CD14-positive monocyte (primary cell): ENCODE data around the gene LENG9. TPM values are rescaled to one million over a fixed set of nuclear protein-coding genes. Genes with fewer than 3 reads are reported as not detected.

Experiments
- DNase-seq, 3 donors: peaks; one replicate each; pipeline ENCODE4 v3.0.0-alpha.2; 2011 to 2022
- H2AFZ ChIP-seq: 2 replicates; pipeline ENCODE4 v1.6.0; 2012; ENCODE audit warnings: mild to moderate bottlenecking, low read depth, low read length, inconsistent platforms; ENCODE audit not compliant: insufficient read depth, poor library complexity, severe bottlenecking
- H3K27ac ChIP-seq, 2 donors: 1 replicate in 1 of 2; 2 replicates in 1 of 2; pipeline ENCODE4 v1.5.1; 2012 to 2013; ENCODE audit warnings: low read length in 2 of 2, control low read depth in 1 of 2, inconsistent platforms in 1 of 2, low read depth in 1 of 2, mild to moderate bottlenecking in 1 of 2
- H3K27me3 ChIP-seq, 2 donors: one replicate each; pipeline versions ENCODE4 v1.6.0 to v1.6.1; 2011 to 2013; ENCODE audit warnings: low read length in 2 of 2; ENCODE audit not compliant: control insufficient read depth in 2 of 2, insufficient read depth in 2 of 2
- H3K36me3 ChIP-seq, 2 donors: replicated peaks in 1 of 2; 1 replicate in 1 of 2; 2 replicates in 1 of 2; pipeline versions ENCODE4 v1.5.1 to v1.6.1; 2012 to 2013; ENCODE audit warnings: low read length in 2 of 2, control low read depth in 1 of 2, inconsistent platforms in 1 of 2, mild to moderate bottlenecking in 1 of 2; ENCODE audit not compliant: insufficient read depth in 2 of 2, control insufficient read depth in 1 of 2
- H3K4me1 ChIP-seq, 2 donors: 1 replicate in 1 of 2; 2 replicates in 1 of 2; pipeline versions ENCODE4 v1.5.1 to v1.6.1; 2012 to 2013; ENCODE audit warnings: low read length in 2 of 2, control low read depth in 1 of 2, inconsistent platforms in 1 of 2, mild to moderate bottlenecking in 1 of 2, moderate library complexity in 1 of 2; ENCODE audit not compliant: insufficient read depth in 2 of 2, control insufficient read depth in 1 of 2
- H3K4me2 ChIP-seq: replicated peaks from 2 replicates; pipeline ENCODE3; 2012; ENCODE audit warnings: low read length, moderate library complexity, mild to moderate bottlenecking; ENCODE audit not compliant: poor library complexity, severe bottlenecking; ENCODE audit errors: extremely low read depth
- H3K4me3 ChIP-seq, 3 experiments: fragments of 200-600 bp in 1 of 3; sonication (generic) in 1 of 3; replicated peaks in 1 of 3; 1 replicate in 2 of 3; 2 replicates in 1 of 3; pipeline ENCODE4 v1.5.1; 2011 to 2013; ENCODE audit warnings: low read length in 3 of 3, mild to moderate bottlenecking in 3 of 3, control low read depth in 2 of 3, low read depth in 2 of 3, inconsistent platforms in 1 of 3, moderate library complexity in 1 of 3
- H3K79me2 ChIP-seq: 2 replicates; pipeline ENCODE4 v1.6.0; 2012; ENCODE audit warnings: mild to moderate bottlenecking, control low read depth, inconsistent platforms, low read length, moderate library complexity; ENCODE audit not compliant: insufficient read depth
- H3K9ac ChIP-seq: 2 replicates; pipeline ENCODE4 v1.6.0; 2017; ENCODE audit warnings: low read length, mild to moderate bottlenecking; ENCODE audit not compliant: insufficient read depth, poor library complexity, severe bottlenecking
- H3K9me3 ChIP-seq, 2 donors: replicated peaks in 1 of 2; 1 replicate in 1 of 2; 2 replicates in 1 of 2; pipeline versions ENCODE4 v1.5.1 to v1.6.1; 2012 to 2013; ENCODE audit warnings: low read length in 2 of 2, control low read depth in 1 of 2; ENCODE audit not compliant: control insufficient read depth in 1 of 2, insufficient read depth in 1 of 2
- H4K20me1 ChIP-seq: 2 replicates; pipeline ENCODE4 v1.6.0; 2012; ENCODE audit warnings: mild to moderate bottlenecking, low read length, control low read depth, moderate library complexity; ENCODE audit not compliant: insufficient read depth
- H3K27ac Mint-ChIP-seq, 7 donors: one replicate each; pipeline ENCODE4 v1.8.0; 2020; ENCODE audit warnings: mild to moderate bottlenecking in 7 of 7, mixed read lengths in 7 of 7, moderate library complexity in 6 of 7, inconsistent platforms in 2 of 7
- H3K27me3 Mint-ChIP-seq, 3 donors: one replicate each; pipeline ENCODE4 v1.8.0; 2021 to 2022; ENCODE audit warnings: low read depth in 3 of 3, mild to moderate bottlenecking in 3 of 3, mixed read lengths in 3 of 3, moderate library complexity in 3 of 3, inconsistent platforms in 1 of 3
- H3K36me3 Mint-ChIP-seq, 2 donors: one replicate each; pipeline ENCODE4 v1.8.0; 2020; ENCODE audit warnings: mixed read lengths in 2 of 2, inconsistent platforms in 1 of 2, mild to moderate bottlenecking in 1 of 2
- H3K4me1 Mint-ChIP-seq: one replicate; pipeline ENCODE4 v1.8.0; 2020; ENCODE audit warnings: mild to moderate bottlenecking, mixed read lengths
- H3K4me3 Mint-ChIP-seq, 2 donors: one replicate each; pipeline ENCODE4 v1.8.0; 2020; ENCODE audit warnings: mild to moderate bottlenecking in 2 of 2, mixed read lengths in 2 of 2, moderate library complexity in 1 of 2
- H3K9me3 Mint-ChIP-seq, 7 donors: one replicate each; pipeline ENCODE4 v1.8.0; 2020 to 2022; ENCODE audit warnings: mixed read lengths in 7 of 7, mild to moderate bottlenecking in 6 of 7, moderate library complexity in 6 of 7, inconsistent platforms in 2 of 7
- WGBS: methylation state at CpG from one replicate; pipeline ENCODE4 v1.1.5; 2013; ENCODE audit warnings: missing lambda C conversion rate; ENCODE audit not compliant: insufficient coverage; 5-methylcytosine and 5-hydroxymethylcytosine counted together
- intact Hi-C, 2 donors: fragments of 100-400 bp; cut with micrococcal nuclease; formaldehyde crosslinking; loops; one replicate each; pipeline versions ENCODE4 v1.15.0 to v1.15.1; 2023
- polyA plus RNA-seq, 3 donors: library from polyadenylated mRNA; depleted of rRNA in 1 of 3; unstranded in 2 of 3; stranded (reverse) in 1 of 3; fragments of 300-500 nt in 2 of 3; fragments of >200 nt in 1 of 3; fragmentation: Illumina TruSeq in 2 of 3; gene quantifications; 1 replicate in 2 of 3; 2 replicates in 1 of 3; pipeline ENCODE4 v1.2.3, GENCODE V29; 2012 to 2021
- TF ChIP-seq, protein P1 (sequence below): fragments of 200-600 bp; IDR thresholded peaks from one replicate; pipeline ENCODE4 v1.8.0; 2022; ENCODE audit warnings: antibody characterized with exemption, mild to moderate bottlenecking

LENG9 gene
- polyA plus RNA-seq, 3 donors = 0.15 to 2.0 TPM; not detected in 1

DNA sequence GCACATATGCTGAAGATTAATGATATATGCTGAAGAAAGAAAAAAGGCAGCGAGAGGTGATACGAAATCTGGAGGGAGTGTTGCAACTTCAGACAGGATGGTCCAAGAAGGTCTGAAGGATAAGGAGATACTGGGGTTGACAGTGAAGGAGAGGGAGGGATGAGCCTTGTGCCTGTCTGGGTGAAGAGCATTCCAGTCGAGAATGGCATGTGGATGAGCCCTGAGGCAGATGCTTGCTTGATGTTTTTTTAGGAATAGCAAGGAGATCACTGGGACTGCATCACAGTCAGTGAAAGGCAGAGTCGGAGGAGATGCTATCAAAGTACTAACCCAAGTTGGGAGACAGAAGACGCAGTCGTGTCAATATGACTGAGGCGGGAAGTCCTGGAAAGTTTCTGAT is 25.8 kb upstream of the LENG9 start:
- no peak for DNase-seq
- H3K27me3 Mint-ChIP-seq = peaks cover 88 to 94% (median 94%) of the 10 kb centered on the region in 3 donors
- no peaks in the 10 kb centered on the region for H4K20me1 ChIP-seq
- H3K4me3 ChIP-seq = no peak overlapping the region
- H3K4me1 ChIP-seq = no peaks in the 10 kb centered on the region
- peaks cover 0 to 2% of the 10 kb centered on the region in 2 donors for H3K36me3 Mint-ChIP-seq
- TF ChIP-seq, protein P1, sequence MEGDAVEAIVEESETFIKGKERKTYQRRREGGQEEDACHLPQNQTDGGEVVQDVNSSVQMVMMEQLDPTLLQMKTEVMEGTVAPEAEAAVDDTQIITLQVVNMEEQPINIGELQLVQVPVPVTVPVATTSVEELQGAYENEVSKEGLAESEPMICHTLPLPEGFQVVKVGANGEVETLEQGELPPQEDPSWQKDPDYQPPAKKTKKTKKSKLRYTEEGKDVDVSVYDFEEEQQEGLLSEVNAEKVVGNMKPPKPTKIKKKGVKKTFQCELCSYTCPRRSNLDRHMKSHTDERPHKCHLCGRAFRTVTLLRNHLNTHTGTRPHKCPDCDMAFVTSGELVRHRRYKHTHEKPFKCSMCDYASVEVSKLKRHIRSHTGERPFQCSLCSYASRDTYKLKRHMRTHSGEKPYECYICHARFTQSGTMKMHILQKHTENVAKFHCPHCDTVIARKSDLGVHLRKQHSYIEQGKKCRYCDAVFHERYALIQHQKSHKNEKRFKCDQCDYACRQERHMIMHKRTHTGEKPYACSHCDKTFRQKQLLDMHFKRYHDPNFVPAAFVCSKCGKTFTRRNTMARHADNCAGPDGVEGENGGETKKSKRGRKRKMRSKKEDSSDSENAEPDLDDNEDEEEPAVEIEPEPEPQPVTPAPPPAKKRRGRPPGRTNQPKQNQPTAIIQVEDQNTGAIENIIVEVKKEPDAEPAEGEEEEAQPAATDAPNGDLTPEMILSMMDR = no peak
- H3K9me3 Mint-ChIP-seq = peaks cover 0 to 18% (median 4%) of the 10 kb centered on the region in 7 donors
- intact Hi-C loops = loop anchor here in 1 of 2 donors (10.0 kb wide), 1 partner anchor 185 kb away; no protein-coding TSS in a partner anchor
- H3K79me2 ChIP-seq = no peaks in the 10 kb centered on the region
- peaks cover 0 to 2% of the 10 kb centered on the region in 2 donors for H3K9me3 ChIP-seq
- no peak overlapping the region for H3K4me2 ChIP-seq
- H3K27me3 ChIP-seq = peaks cover 49 to 94% of the 10 kb centered on the region in 2 donors
- H3K27ac ChIP-seq = no peak overlapping the region
- H3K9ac ChIP-seq = no peak overlapping the region
- H3K36me3 ChIP-seq = no peaks in the 10 kb centered on the region
- peak overlapping the region in 1 of 2 donors; percentile 68 for H3K4me3 Mint-ChIP-seq
- no peak overlapping the region for H2AFZ ChIP-seq
- 79% methylated on average over 4 of the region's 7 CpGs for WGBS
- no peaks in the 10 kb centered on the region for H3K4me1 Mint-ChIP-seq
- H3K27ac Mint-ChIP-seq = no peak overlapping the region

DNA sequence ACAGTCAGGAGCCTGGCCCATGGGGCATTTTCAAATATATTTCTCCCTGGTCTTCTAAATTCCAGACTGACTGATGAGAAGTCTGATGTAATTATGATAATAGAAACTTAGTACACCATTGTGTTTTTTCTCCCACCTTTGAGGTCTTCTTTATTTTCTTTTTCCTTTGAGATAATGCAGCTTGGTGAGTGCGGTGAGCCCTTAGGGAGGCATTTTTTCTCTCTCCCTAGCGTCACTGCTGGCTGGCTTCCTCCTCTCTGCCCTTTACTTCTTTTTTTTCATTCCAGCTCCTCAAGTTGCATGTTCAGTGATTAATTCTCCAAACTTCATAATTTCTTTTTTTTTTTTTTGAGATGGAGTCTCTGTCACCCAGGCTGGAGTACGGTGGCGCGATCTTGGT is 22.3 kb upstream of the LENG9 start:
- Mint-ChIP-seq H3K4me3 (peak overlapping the region in 1 of 2 donors; percentile 85), H3K27ac (no peak overlapping the region), H3K4me1 (peaks cover 17% of the 10 kb centered on the region), H3K9me3 (peaks cover 0 to 16% (median 3%) of the 10 kb centered on the region in 7 donors), H3K27me3 (peaks cover 74 to 83% (median 78%) of the 10 kb centered on the region in 3 donors), H3K36me3 (peaks cover 0 to 2% of the 10 kb centered on the region in 2 donors)
- TF ChIP-seq, protein P1 = no peak
- Histone ChIP-seq H3K27ac (no peak overlapping the region), H3K4me2 (no peak overlapping the region), H3K27me3 (peaks cover 49 to 86% of the 10 kb centered on the region in 2 donors), H3K9ac (no peak overlapping the region), H3K36me3 (no peaks in the 10 kb centered on the region), H2AFZ (no peak overlapping the region), H3K4me1 (peaks cover 11 to 15% of the 10 kb centered on the region in 2 donors), H4K20me1 (peaks cover 5% of the 10 kb centered on the region), H3K9me3 (peaks cover 0 to 6% of the 10 kb centered on the region in 2 donors), H3K79me2 (no peaks in the 10 kb centered on the region), H3K4me3 (no peak overlapping the region)
- no peak for DNase-seq
- intact Hi-C loops = loop anchor here in 1 of 2 donors (10.0 kb wide), 1 partner anchor 189 kb away; no protein-coding TSS in a partner anchor
- no CpG with 5 or more reads among the region's 5 CpGs for WGBS
